ENCODE data around the gene GTPBP1.

GTPBP1 gene

GRCh38 chr22:38727123-38727522 lies 21.4 kb downstream of the GTPBP1 start:
- DNase-seq = no peak

GRCh38 chr22:38727530-38728451 lies 22.0 kb downstream of the GTPBP1 start:
- DNase-seq = no peak

- no peak for DNase-seq
These were observed 23.4 kb downstream of the GTPBP1 start for GRCh38 chr22:38728871-38729796.

- DNase-seq = no peak
These were observed 24.2 kb downstream of the GTPBP1 start for GRCh38 chr22:38729946-38730345.

- no peak for DNase-seq
These were observed 24.7 kb downstream of the GTPBP1 start for GRCh38 chr22:38730411-38730871.

GRCh38 chr22:38731703-38732161 lies 26.0 kb downstream of the GTPBP1 start:
- DNase-seq = no peak

GRCh38 chr22:38732251-38732815 lies 26.6 kb downstream of the GTPBP1 start:
- no peak for DNase-seq

GRCh38 chr22:38733329-38733723 lies 27.6 kb downstream of the GTPBP1 start:
- DNase-seq = no peak

- DNase-seq = no peak
These were observed 28.1 kb downstream of the GTPBP1 start for GRCh38 chr22:38733724-38734381.

- no peak for DNase-seq
These were observed 28.8 kb downstream of the GTPBP1 start for GRCh38 chr22:38734421-38735100.

GRCh38 chr22:38735126-38735464 lies 29.4 kb downstream of the GTPBP1 start:
- no peak for DNase-seq

GRCh38 chr22:38735465-38736256 lies 29.9 kb downstream of the GTPBP1 start:
- no peak for DNase-seq

GRCh38 chr22:38736257-38736570 lies 30.5 kb downstream of the GTPBP1 start:
- no peak for DNase-seq

GRCh38 chr22:38737302-38738060 lies 31.7 kb downstream of the GTPBP1 start:
- DNase-seq = no peak

GRCh38 chr22:38738475-38739070 lies 32.8 kb downstream of the GTPBP1 start:
- DNase-seq = no peak

- DNase-seq = no peak
These were observed 33.7 kb downstream of the GTPBP1 start for GRCh38 chr22:38739300-38740055.

- DNase-seq = no peak
These were observed 34.5 kb downstream of the GTPBP1 start for GRCh38 chr22:38740116-38740723.

GRCh38 chr22:38740754-38741153 lies 35.0 kb downstream of the GTPBP1 start:
- DNase-seq = no peak

- no peak for DNase-seq
These were observed 35.4 kb downstream of the GTPBP1 start for GRCh38 chr22:38741166-38741565.

Data from bone marrow (tissue), 2 donors.